ENCODE measurements around the gene USP14. TPM values are rescaled to one million over a fixed set of nuclear protein-coding genes. Genes with fewer than 3 reads are reported as not detected.

The USP14 gene
- total and polyA plus RNA-seq, 2 of the 8 experiments (the other 6 are each of a cell fraction or from before 2014, with no cell fraction given) = 14.8 to 91.1 TPM

DNA sequence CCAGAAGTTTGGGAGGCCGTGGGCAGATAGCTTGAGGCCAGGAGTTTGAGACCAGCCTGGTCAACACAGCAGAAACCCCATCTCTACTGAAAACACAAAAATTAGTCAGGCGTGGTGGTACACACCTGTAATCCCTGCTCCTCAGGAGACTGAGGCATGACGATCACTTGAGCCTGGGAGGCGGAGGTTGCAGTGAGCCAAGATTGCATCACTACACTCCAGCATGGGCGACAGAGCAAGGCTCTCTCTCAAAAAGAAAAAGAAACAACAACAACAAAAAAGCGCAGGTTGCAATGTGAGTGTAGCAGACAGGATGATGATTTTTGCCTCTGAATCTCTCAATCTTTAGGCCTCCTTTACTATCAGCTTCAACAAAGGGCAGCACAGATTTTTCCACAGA is 2.7 kb upstream of the USP14 start:
- FAIRE-seq (no peak), DNase-seq (ENCODE audit: low read depth in 1 of 2, low spot score in 2 of 2) (no peak)
- H3K27ac ChIP-seq (ENCODE audit: low read depth, low read length) = no peak overlapping the region
- H3K9me3 ChIP-seq (ENCODE audit: insufficient read depth in 2 of 2, low read depth in 1 of 2, low read length in 1 of 2) = peaks cover 0 to 4% of the 10 kb centered on the region in 2 experiments; a peak in 1 of 4 replicates
- no peak overlapping the region for H3K56ac ChIP-seq (replicated peaks; ENCODE audit: insufficient read length, low read depth, low read length)
- H3K36me3 ChIP-seq (ENCODE audit: control insufficient read depth in 2 of 4, insufficient read depth in 4 of 4, low read length in 3 of 4) = no peaks in the 10 kb centered on the region
- ChIA-PET CTCF (ENCODE audit: partially characterized antibody) (no interaction called here), POLR2A (ENCODE audit: partially characterized antibody) (no interaction called here)
- H2BK20ac ChIP-seq (ENCODE audit: low read length) = no peak overlapping the region
- H4K8ac ChIP-seq (ENCODE audit: extremely low read depth, insufficient read depth, low read length) = no peak overlapping the region
- no peak overlapping the region for H3K23ac ChIP-seq (ENCODE audit: insufficient read length)
- H2AK5ac ChIP-seq (ENCODE audit: low read depth, low read length) = no peak overlapping the region
- no peaks in the 10 kb centered on the region; a peak in 2 of 7 replicates for H3K4me1 ChIP-seq (replicated peaks in 1 of 4; ENCODE audit: control insufficient read depth in 3 of 4, insufficient read depth in 4 of 4, low read length in 3 of 4)
- H3K27me3 ChIP-seq (replicated peaks in 1 of 4; ENCODE audit: control insufficient read depth in 3 of 4, extremely low read depth in 1 of 4, insufficient read depth in 3 of 4, low read length in 3 of 4) = peaks cover 3 to 9% (median 7%) of the 10 kb centered on the region in 4 experiments
- no peak overlapping the region for H2BK15ac ChIP-seq (ENCODE audit: low read length)
- no peaks in the 10 kb centered on the region for H3K79me1 ChIP-seq (ENCODE audit: low read depth, low read length)
- no peak overlapping the region for H3K18ac ChIP-seq (ENCODE audit: extremely low read depth, low read length)
- H4K91ac ChIP-seq (replicated peaks; ENCODE audit: insufficient read length, low read length) = no peak overlapping the region
- no peak overlapping the region for H3K4me3 ChIP-seq (ENCODE audit: extremely low read depth in 1 of 4, insufficient read depth in 2 of 4, low read depth in 3 of 4, low read length in 4 of 4)
- H2AFZ ChIP-seq (ENCODE audit: low read length) = no peak overlapping the region
- WGBS, 2 experiments (ENCODE audit: extremely low coverage in 1 of 2, insufficient coverage in 1 of 2, insufficient read length in 1 of 2, insufficient replicate concordance in 2 of 2, low coverage in 1 of 2, low lambda C conversion rate in 2 of 2, missing lambda C conversion rate in 1 of 2) = 88% methylated on average over 6 of the region's 6 CpGs; no CpG with 5 or more reads in 1 of the 2 experiments
- H3K79me2 ChIP-seq (ENCODE audit: control insufficient read depth in 1 of 2, insufficient read depth in 2 of 2, low read length in 2 of 2) = peaks cover 16 to 20% of the 10 kb centered on the region in 2 experiments
- no peak overlapping the region for H2BK120ac ChIP-seq (replicated peaks; ENCODE audit: low read depth, low read length)
- H4K20me1 ChIP-seq (replicated peaks in 1 of 2; ENCODE audit: control insufficient read depth in 1 of 2, insufficient read depth in 2 of 2, low read length in 2 of 2) = peaks cover 2 to 3% of the 10 kb centered on the region in 2 experiments
- no peak overlapping the region for H3K9ac ChIP-seq (replicated peaks in 1 of 4; ENCODE audit: extremely low read depth in 1 of 4, low read depth in 3 of 4, low read length in 3 of 4)
- no peak overlapping the region for H3K4ac ChIP-seq (replicated peaks; ENCODE audit: insufficient read length, low read depth, low read length)
- no peak overlapping the region for H3K4me2 ChIP-seq (ENCODE audit: insufficient read depth in 1 of 2, low read depth in 2 of 2, low read length in 2 of 2)
- H2BK5ac ChIP-seq (ENCODE audit: low read depth, low read length) = no peak overlapping the region
- no peak overlapping the region for H3K14ac ChIP-seq (ENCODE audit: insufficient read length)
- no peak overlapping the region for H4K5ac ChIP-seq (ENCODE audit: insufficient read length, low read depth, low read length)
- H2BK12ac ChIP-seq (ENCODE audit: low read depth, low read length) = no peak overlapping the region
- H3K23me2 ChIP-seq (ENCODE audit: low read depth, low read length) = peaks cover 5% of the 10 kb centered on the region
- TF ChIP-seq CHD1 (IDR thresholded peaks at IDR 0.05; ENCODE audit: low read depth, low read length) (no peak), ZNF274 (IDR thresholded peaks at IDR 0.05; ENCODE audit: borderline replicate concordance, extremely low read depth, low read length) (no peak), BACH1 (IDR thresholded peaks at IDR 0.05; ENCODE audit: low read length) (no peak), CTCF (IDR thresholded peaks at IDR 0.05; ENCODE audit: control extremely low read depth in 1 of 3, insufficient read depth in 1 of 3, low read depth in 1 of 3, low read length in 3 of 3) (no peak), EP300 (IDR thresholded peaks at IDR 0.05; ENCODE audit: borderline replicate concordance in 1 of 2, low read depth in 2 of 2, low read length in 2 of 2) (no peak), KDM4A (IDR thresholded peaks at IDR 0.05; ENCODE audit: low read depth, low read length, severe bottlenecking) (no peak), SAP30 (IDR thresholded peaks at IDR 0.05; ENCODE audit: insufficient read depth, insufficient replicate concordance, low read length) (no peak), SP2 (IDR thresholded peaks at IDR 0.05; ENCODE audit: low read length) (no peak), HDAC2 (IDR thresholded peaks at IDR 0.05; ENCODE audit: borderline replicate concordance in 1 of 2, low read depth in 2 of 2, low read length in 2 of 2) (no peak), SIX5 (IDR thresholded peaks at IDR 0.05; ENCODE audit: low read depth, low read length) (no peak), TCF12 (IDR thresholded peaks at IDR 0.05; ENCODE audit: low read depth, low read length) (no peak), SIRT6 (IDR thresholded peaks at IDR 0.05; ENCODE audit: low read length) (no peak)
